Measurements from ENCODE around the gene G0S2.

- TF ChIP-seq CTCF (IDR thresholded peaks at IDR 0.05): no peak
- TF ChIP-seq CHD4 (IDR thresholded peaks at IDR 0.05; ENCODE audit: borderline replicate concordance): no peak
- no peak for TF ChIP-seq MAX (IDR thresholded peaks at IDR 0.05)
- no peak for TF ChIP-seq EP300 (IDR thresholded peaks at IDR 0.05)
Observed at GRCh38 chr1:209626346-209627026, 48.7 kb upstream of the G0S2 start.

Measured in A549 (cell line).